NCI-H2227 (cell line): ENCODE results near the gene VOPP1.

Experiments
- DNase-seq: peaks from one replicate; lab custom pipeline; 2025; ENCODE audit not compliant: unreplicated experiment; lab: John Stamatoyannopoulos, UW

Gene VOPP1

GRCh38 chr7:55556031-55556430 lies 16.3 kb downstream of the VOPP1 start:
- no peak for DNase-seq

- DNase-seq, result no peak
Measured at GRCh38 chr7:55555160-55555559, 17.1 kb downstream of the VOPP1 start.

GRCh38 chr7:55554038-55554437 lies 18.3 kb downstream of the VOPP1 start:
- no peak for DNase-seq

- DNase-seq, result no peak
Measured at GRCh38 chr7:55553024-55553345, 19.3 kb downstream of the VOPP1 start.

GRCh38 chr7:55552320-55553023 lies 19.8 kb downstream of the VOPP1 start:
- peak; percentile 58 for DNase-seq

- DNase-seq, result no peak
Measured at GRCh38 chr7:55550841-55551537, 21.3 kb downstream of the VOPP1 start.

GRCh38 chr7:55550010-55550663 lies 22.2 kb downstream of the VOPP1 start:
- no peak for DNase-seq

- no peak for DNase-seq
Measured at GRCh38 chr7:55549457-55549856, 22.8 kb downstream of the VOPP1 start.

- no peak for DNase-seq
Measured at GRCh38 chr7:55548295-55548731, 24.0 kb downstream of the VOPP1 start.

- no peak for DNase-seq
Measured at GRCh38 chr7:55546814-55547213, 25.5 kb downstream of the VOPP1 start.

- no peak for DNase-seq
Measured at GRCh38 chr7:55545496-55545895, 26.8 kb downstream of the VOPP1 start.

GRCh38 chr7:55540226-55540858 lies 32.0 kb downstream of the VOPP1 start:
- no peak for DNase-seq

- no peak for DNase-seq
Measured at GRCh38 chr7:55539380-55539779, 32.9 kb downstream of the VOPP1 start.

GRCh38 chr7:55538538-55538937 lies 33.8 kb downstream of the VOPP1 start:
- no peak for DNase-seq

GRCh38 chr7:55537458-55537990 lies 34.8 kb downstream of the VOPP1 start:
- no peak for DNase-seq

GRCh38 chr7:55536619-55537457 lies 35.5 kb downstream of the VOPP1 start:
- no peak for DNase-seq

GRCh38 chr7:55535617-55536016 lies 36.7 kb downstream of the VOPP1 start:
- DNase-seq, result no peak

- DNase-seq, result no peak
Measured at GRCh38 chr7:55534916-55535590, 37.2 kb downstream of the VOPP1 start.

GRCh38 chr7:55534262-55534915 lies 37.9 kb downstream of the VOPP1 start:
- no peak for DNase-seq

- DNase-seq, result no peak
Measured at GRCh38 chr7:55533729-55534080, 38.6 kb downstream of the VOPP1 start.
